Cardiac muscle cell (in vitro differentiated cells and primary cell): ENCODE results near the gene ATXN1. TPM values are rescaled to one million over a fixed set of nuclear protein-coding genes. Genes with fewer than 3 reads are reported as not detected.

Experiments
- DNase-seq, 2 donors: peaks; one replicate each; pipeline versions ENCODE4 v3.0.0 to v3.0.0-alpha.2; 2010 to 2017; ENCODE audit warnings: low read depth in 1 of 2, low spot score in 1 of 2
- H3K27ac ChIP-seq: fragments of 200-600 bp; sonication (generic); 2 replicates; pipeline ENCODE4 v1.5.1; 2016
- H3K27me3 ChIP-seq: fragments of 200-600 bp; sonication (generic); 2 replicates; pipeline ENCODE4 v1.6.0; 2016; ENCODE audit warnings: control low read depth
- H3K36me3 ChIP-seq: fragments of 200-600 bp; sonication (generic); 2 replicates; pipeline ENCODE4 v1.5.1; 2016; ENCODE audit warnings: control low read depth
- H3K4me1 ChIP-seq: fragments of 200-600 bp; sonication (generic); 2 replicates; pipeline ENCODE4 v1.8.1; 2017; ENCODE audit warnings: low read depth, mild to moderate bottlenecking, mixed run types
- H3K4me3 ChIP-seq: fragments of 200-600 bp; sonication (generic); 2 replicates; pipeline ENCODE4 v1.5.1; 2016; ENCODE audit warnings: mild to moderate bottlenecking
- H3K9me3 ChIP-seq: fragments of 200-600 bp; sonication (generic); 2 replicates; pipeline ENCODE4 v1.5.1; 2017; ENCODE audit warnings: low read depth, mild to moderate bottlenecking, control low read depth
- CTCF ChIP-seq: IDR thresholded peaks from 2 replicates; pipeline ENCODE4 v1.5.1; 2012; ENCODE audit warnings: low read depth, mild to moderate bottlenecking, low read length
- polyA plus RNA-seq: library from polyadenylated mRNA; unstranded; fragments of >200 nt; fragmentation: Nextera tagmentation; extraction: Ambion mirVana; gene quantifications from 2 replicates; pipeline ENCODE4 v1.2.1, GENCODE V29; 2016
- total RNA-seq: library from RNA; depleted of rRNA; stranded (reverse); fragments of >200 nt; gene quantifications from 2 replicates; pipeline ENCODE4 v1.2.3, GENCODE V29; 2016

Gene ATXN1
- total and polyA plus RNA-seq, 2 experiments from 2014 or later = 15.1 to 37.4 TPM

GRCh38 chr6:16688436-16688835 is 72.8 kb downstream of the ATXN1 start:
- no peak overlapping the region for H3K27ac ChIP-seq
- H3K4me3 ChIP-seq = no peak overlapping the region
- no peak for DNase-seq
- TF ChIP-seq CTCF = no peak
- H3K4me1 ChIP-seq = no peaks in the 10 kb centered on the region
- H3K9me3 ChIP-seq = no peaks in the 10 kb centered on the region
- no peaks in the 10 kb centered on the region for H3K36me3 ChIP-seq
- H3K27me3 ChIP-seq = no peaks in the 10 kb centered on the region

- no peak for DNase-seq
- no peaks in the 10 kb centered on the region for H3K36me3 ChIP-seq
- H3K4me3 ChIP-seq = no peak overlapping the region
- TF ChIP-seq CTCF = no peak
- H3K9me3 ChIP-seq = no peaks in the 10 kb centered on the region
- no peaks in the 10 kb centered on the region for H3K4me1 ChIP-seq
- H3K27me3 ChIP-seq = no peaks in the 10 kb centered on the region
- no peak overlapping the region for H3K27ac ChIP-seq
Measured at GRCh38 chr6:16687045-16687444, 74.2 kb downstream of the ATXN1 start.

- no peaks in the 10 kb centered on the region for H3K27me3 ChIP-seq
- TF ChIP-seq CTCF = no peak
- no peaks in the 10 kb centered on the region for H3K9me3 ChIP-seq
- peak in 1 of 2 donors; percentile 49 for DNase-seq
- no peaks in the 10 kb centered on the region for H3K36me3 ChIP-seq
- H3K4me1 ChIP-seq = peaks cover 9% of the 10 kb centered on the region
- no peak overlapping the region for H3K4me3 ChIP-seq
- H3K27ac ChIP-seq = no peak overlapping the region
Measured at GRCh38 chr6:16684896-16685554, 76.2 kb downstream of the ATXN1 start.

GRCh38 chr6:16684195-16684689 is 77.0 kb downstream of the ATXN1 start:
- TF ChIP-seq CTCF = no peak
- DNase-seq = peak in 1 of 2 donors; percentile 39
- H3K27ac ChIP-seq = no peak overlapping the region
- no peaks in the 10 kb centered on the region for H3K36me3 ChIP-seq
- peaks cover 9% of the 10 kb centered on the region for H3K4me1 ChIP-seq
- no peaks in the 10 kb centered on the region for H3K27me3 ChIP-seq
- no peak overlapping the region for H3K4me3 ChIP-seq
- no peaks in the 10 kb centered on the region for H3K9me3 ChIP-seq

- H3K9me3 ChIP-seq = no peaks in the 10 kb centered on the region
- H3K4me3 ChIP-seq = no peak overlapping the region
- no peak overlapping the region for H3K27ac ChIP-seq
- peak in 1 of 2 donors; percentile 85 for DNase-seq
- H3K36me3 ChIP-seq = no peaks in the 10 kb centered on the region
- H3K27me3 ChIP-seq = no peaks in the 10 kb centered on the region
- no peak for TF ChIP-seq CTCF
- peaks cover 9% of the 10 kb centered on the region for H3K4me1 ChIP-seq
Measured at GRCh38 chr6:16683641-16684194, 77.5 kb downstream of the ATXN1 start.
